ENCODE data around the gene ROBO1.

- TF ChIP-seq CTCF (IDR thresholded peaks at IDR 0.05; ENCODE audit: low read length) (no peak), EZH2 (optimal IDR thresholded peaks at IDR 0.05; ENCODE audit: low read depth, low read length) (no peak), EZH2phosphoT487 (IDR thresholded peaks at IDR 0.05; ENCODE audit: low read length) (no peak)
Observed at GRCh38 chr3:78878011-78878410, 889.8 kb downstream of the ROBO1 start.

Measured in MM.1S (cell line).